ENCODE measurements around the gene ZNF480. TPM values are rescaled to one million over a fixed set of nuclear protein-coding genes. Genes with fewer than 3 reads are reported as not detected.
A peak's percentile ranks its signal among the peaks of the same experiment; 100 is the strongest.
"Not testable (repeated sequence)": the region's sequence is repeated elsewhere in the genome, so short reads cannot be mapped to it uniquely, and the experiment has no call there.

ZNF480 gene
- polyA plus RNA-seq, 1 experiment: 2.1 TPM

GRCh38 chr19:52322429-52322828 lies 25.5 kb downstream of the ZNF480 start:
- TF ChIP-seq CTCF (IDR thresholded peaks at IDR 0.05; ENCODE audit: insufficient read depth, low read depth, low read length): no peak
- POLR2A ChIA-PET: no interaction called here
- CTCF ChIA-PET: no interaction called here
- no peak for DNase-seq (ENCODE audit: low read depth)
- H3K36me3 ChIP-seq (ENCODE audit: control insufficient read depth, insufficient read depth, low read length): peaks cover 5% of the 10 kb centered on the region
- H3K27me3 ChIP-seq (ENCODE audit: control insufficient read depth, insufficient read depth, low read length): no peaks in the 10 kb centered on the region
- H3K4me3 ChIP-seq (ENCODE audit: low read depth, low read length): no peak overlapping the region

- DNase-seq (ENCODE audit: low read depth): no peak
- ChIA-PET POLR2A (no interaction called here), CTCF (no interaction called here)
- no peaks in the 10 kb centered on the region for H3K27me3 ChIP-seq (ENCODE audit: control insufficient read depth, insufficient read depth, low read length)
- TF ChIP-seq CTCF (IDR thresholded peaks at IDR 0.05; ENCODE audit: insufficient read depth, low read depth, low read length): no peak
- no peak overlapping the region for H3K4me3 ChIP-seq (ENCODE audit: low read depth, low read length)
- H3K36me3 ChIP-seq (ENCODE audit: control insufficient read depth, insufficient read depth, low read length): no peaks in the 10 kb centered on the region
Measured at GRCh38 chr19:52331757-52332156, 34.8 kb downstream of the ZNF480 start.

GRCh38 chr19:52335768-52336116 lies 38.8 kb downstream of the ZNF480 start:
- ChIA-PET POLR2A (no interaction called here), CTCF (no interaction called here)
- peak overlapping the region; percentile 73 for H3K4me3 ChIP-seq (ENCODE audit: low read depth, low read length)
- TF ChIP-seq CTCF (IDR thresholded peaks at IDR 0.05; ENCODE audit: insufficient read depth, low read depth, low read length): no peak
- H3K36me3 ChIP-seq (ENCODE audit: control insufficient read depth, insufficient read depth, low read length): no peaks in the 10 kb centered on the region
- no peaks in the 10 kb centered on the region for H3K27me3 ChIP-seq (ENCODE audit: control insufficient read depth, insufficient read depth, low read length)
- DNase-seq (ENCODE audit: low read depth): no peak

GRCh38 chr19:52336117-52336790 lies 39.3 kb downstream of the ZNF480 start, which contains the start of gene ZNF610:
TSS of gene ZNF610 (plus strand) at chr19:52336243. CDS start at chr19:52349173, 12,930 bp downstream.
- no peak for TF ChIP-seq CTCF (IDR thresholded peaks at IDR 0.05; ENCODE audit: insufficient read depth, low read depth, low read length)

GRCh38 chr19:52336791-52337381 lies 39.9 kb downstream of the ZNF480 start:
- DNase-seq (ENCODE audit: low read depth): no peak
- ChIA-PET CTCF (interaction anchor here (0.6 to 1.0 kb wide), 2 partner anchors 13 to 153 kb away, joined by 3 read pairs; no protein-coding TSS in a partner anchor), POLR2A (no interaction called here)
- no peaks in the 10 kb centered on the region for H3K27me3 ChIP-seq (ENCODE audit: control insufficient read depth, insufficient read depth, low read length)
- peak overlapping the region; percentile 73 for H3K4me3 ChIP-seq (ENCODE audit: low read depth, low read length)
- TF ChIP-seq CTCF (IDR thresholded peaks at IDR 0.05; ENCODE audit: insufficient read depth, low read depth, low read length): no peak
- no peaks in the 10 kb centered on the region for H3K36me3 ChIP-seq (ENCODE audit: control insufficient read depth, insufficient read depth, low read length)

More at GRCh38 chr19:52336117-52336790, 39.3 kb downstream of the ZNF480 start, which contains the start of gene ZNF610:
- Histone ChIP-seq H3K27me3 (ENCODE audit: control insufficient read depth, insufficient read depth, low read length) (no peaks in the 10 kb centered on the region), H3K4me3 (ENCODE audit: low read depth, low read length) (peak within 1 kb of the TSS; percentile 73), H3K36me3 (ENCODE audit: control insufficient read depth, insufficient read depth, low read length) (no peaks in the 10 kb centered on the region)
- ChIA-PET CTCF (interaction anchor here (1.0 kb wide), 1 partner anchor 12 kb away, joined by 3 read pairs; no protein-coding TSS in a partner anchor), POLR2A (no interaction called here)
- peak; percentile 28 for DNase-seq (ENCODE audit: low read depth)

GRCh38 chr19:52339022-52339421 lies 42.1 kb downstream of the ZNF480 start:
- H3K4me3 ChIP-seq (ENCODE audit: low read depth, low read length); H3K36me3 ChIP-seq (ENCODE audit: control insufficient read depth, insufficient read depth, low read length); POLR2A ChIA-PET; H3K27me3 ChIP-seq (ENCODE audit: control insufficient read depth, insufficient read depth, low read length); CTCF ChIA-PET; DNase-seq (ENCODE audit: low read depth): not testable (repeated sequence)
